ENCODE measurements around the gene MIF. TPM values are rescaled to one million over a fixed set of nuclear protein-coding genes. Genes with fewer than 3 reads are reported as not detected.

Gene MIF
- total RNA-seq, 4 donors from 2014 or later = 261 to 363 (median 313) TPM

DNA sequence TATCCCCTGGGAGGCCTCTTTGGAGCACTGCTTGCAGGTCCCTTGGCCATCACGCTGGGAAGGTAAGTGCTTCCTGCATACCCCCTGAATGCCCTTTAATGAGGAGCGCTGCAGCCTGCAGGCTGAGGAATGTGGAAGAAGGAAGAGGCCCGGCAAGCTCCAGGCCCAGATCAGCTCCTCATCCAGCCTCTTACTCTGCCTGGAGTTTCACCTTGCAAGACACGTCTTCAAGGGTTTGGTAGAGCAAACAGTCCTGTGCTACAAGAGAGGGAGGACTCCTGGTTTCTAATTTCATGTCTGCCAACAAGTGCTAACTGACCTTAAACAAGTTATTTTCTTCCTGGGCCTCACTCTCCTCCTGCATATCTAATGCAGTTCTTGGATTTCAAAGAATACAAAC is 25.6 kb upstream of the MIF start:
- H3K9me3 ChIP-seq = no peaks in the 10 kb centered on the region
- H3K27me3 ChIP-seq = no peaks in the 10 kb centered on the region
- H3K4me3 ChIP-seq = no peak overlapping the region
- DNase-seq (ENCODE audit: low spot score in 2 of 2) = no peak
- no peak overlapping the region for H3K27ac ChIP-seq
- peaks cover 19% of the 10 kb centered on the region for H3K36me3 ChIP-seq
- no peak for TF ChIP-seq POLR2AphosphoS5 (IDR thresholded peaks at IDR 0.05)
- 96% methylated on average over 3 of the region's 4 CpGs for WGBS
- H3K4me1 ChIP-seq = no peaks in the 10 kb centered on the region

DNA sequence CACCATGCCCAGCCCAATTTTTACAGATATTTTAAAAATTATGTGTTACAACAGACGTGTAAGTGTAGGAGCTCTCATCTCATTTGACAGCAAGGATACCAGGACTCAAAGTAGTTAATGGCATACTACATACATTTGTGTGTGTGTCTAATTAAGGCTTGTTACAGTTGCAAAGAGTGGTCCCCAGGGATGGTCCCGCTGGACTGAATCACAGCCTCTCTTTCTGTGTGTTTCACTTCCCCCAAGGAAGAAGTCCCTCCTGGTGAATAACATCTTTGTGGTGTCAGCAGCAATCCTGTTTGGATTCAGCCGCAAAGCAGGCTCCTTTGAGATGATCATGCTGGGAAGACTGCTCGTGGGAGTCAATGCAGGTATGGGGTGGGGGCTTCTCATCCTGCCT is 19.3 kb upstream of the MIF start:
- Histone ChIP-seq H3K9me3 (no peaks in the 10 kb centered on the region), H3K36me3 (peaks cover 6% of the 10 kb centered on the region), H3K27me3 (no peaks in the 10 kb centered on the region), H3K27ac (no peak overlapping the region), H3K4me1 (no peaks in the 10 kb centered on the region), H3K4me3 (no peak overlapping the region)
- WGBS = 87% methylated on average over 4 of the region's 4 CpGs
- no peak for TF ChIP-seq POLR2A (IDR thresholded peaks at IDR 0.05)
- TF ChIP-seq, protein P1, sequence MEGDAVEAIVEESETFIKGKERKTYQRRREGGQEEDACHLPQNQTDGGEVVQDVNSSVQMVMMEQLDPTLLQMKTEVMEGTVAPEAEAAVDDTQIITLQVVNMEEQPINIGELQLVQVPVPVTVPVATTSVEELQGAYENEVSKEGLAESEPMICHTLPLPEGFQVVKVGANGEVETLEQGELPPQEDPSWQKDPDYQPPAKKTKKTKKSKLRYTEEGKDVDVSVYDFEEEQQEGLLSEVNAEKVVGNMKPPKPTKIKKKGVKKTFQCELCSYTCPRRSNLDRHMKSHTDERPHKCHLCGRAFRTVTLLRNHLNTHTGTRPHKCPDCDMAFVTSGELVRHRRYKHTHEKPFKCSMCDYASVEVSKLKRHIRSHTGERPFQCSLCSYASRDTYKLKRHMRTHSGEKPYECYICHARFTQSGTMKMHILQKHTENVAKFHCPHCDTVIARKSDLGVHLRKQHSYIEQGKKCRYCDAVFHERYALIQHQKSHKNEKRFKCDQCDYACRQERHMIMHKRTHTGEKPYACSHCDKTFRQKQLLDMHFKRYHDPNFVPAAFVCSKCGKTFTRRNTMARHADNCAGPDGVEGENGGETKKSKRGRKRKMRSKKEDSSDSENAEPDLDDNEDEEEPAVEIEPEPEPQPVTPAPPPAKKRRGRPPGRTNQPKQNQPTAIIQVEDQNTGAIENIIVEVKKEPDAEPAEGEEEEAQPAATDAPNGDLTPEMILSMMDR (IDR thresholded peaks at IDR 0.05) = no peak
- TF ChIP-seq EP300 (IDR thresholded peaks at IDR 0.05) = no peak
- TF ChIP-seq POLR2AphosphoS5 (IDR thresholded peaks at IDR 0.05) = no peak
- no peak for DNase-seq (ENCODE audit: low spot score in 2 of 2)

DNA sequence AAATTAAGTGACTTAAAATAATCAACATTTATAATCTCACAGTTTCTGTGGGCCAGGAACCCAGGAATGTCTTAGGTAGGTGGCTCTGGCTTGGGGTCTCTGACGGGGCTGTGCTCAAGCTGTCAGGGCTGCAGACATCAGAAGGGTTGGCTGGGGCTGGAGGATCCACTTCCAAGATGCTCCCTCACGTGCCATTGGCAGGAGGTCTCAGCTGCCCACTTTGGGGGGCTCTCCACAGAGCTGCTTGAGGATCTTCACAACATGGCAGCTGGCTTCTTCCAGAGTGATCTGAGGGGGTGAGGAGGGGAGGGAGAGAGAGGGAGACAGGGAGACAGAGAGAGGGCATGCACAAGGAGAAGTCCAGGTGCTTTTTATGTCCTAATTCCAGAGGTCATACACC is 18.4 kb upstream of the MIF start:
- no peak for TF ChIP-seq POLR2A (IDR thresholded peaks at IDR 0.05)
- TF ChIP-seq POLR2AphosphoS5 (IDR thresholded peaks at IDR 0.05) = no peak
- TF ChIP-seq EP300 (IDR thresholded peaks at IDR 0.05) = no peak
- TF ChIP-seq, protein P1 (IDR thresholded peaks at IDR 0.05) = no peak
- H3K4me1 ChIP-seq = no peaks in the 10 kb centered on the region
- no peaks in the 10 kb centered on the region for H3K9me3 ChIP-seq
- peaks cover 5% of the 10 kb centered on the region for H3K36me3 ChIP-seq
- no peak overlapping the region for H3K27ac ChIP-seq
- no peak for DNase-seq (ENCODE audit: low spot score in 2 of 2)
- WGBS = 83% methylated on average over 2 of the region's 2 CpGs
- H3K27me3 ChIP-seq = no peaks in the 10 kb centered on the region
- H3K4me3 ChIP-seq = no peak overlapping the region

DNA sequence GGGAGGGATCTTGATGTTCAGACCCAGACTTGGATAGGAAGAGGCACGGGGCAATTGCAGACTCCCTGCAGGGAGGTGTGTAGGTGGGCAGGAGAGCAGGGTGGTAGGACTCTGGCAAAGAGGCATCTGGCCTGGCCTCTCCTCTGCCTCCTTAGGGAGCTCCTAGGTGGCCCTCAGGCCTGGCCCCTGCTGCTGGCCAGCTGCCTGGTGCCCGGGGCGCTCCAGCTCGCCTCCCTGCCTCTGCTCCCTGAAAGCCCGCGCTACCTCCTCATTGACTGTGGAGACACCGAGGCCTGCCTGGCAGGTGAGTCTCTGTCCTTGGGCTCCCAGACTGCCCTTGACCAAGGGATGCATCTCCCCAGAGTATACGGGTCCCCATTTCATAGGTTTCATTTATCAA is 16.6 kb upstream of the MIF start:
- no peaks in the 10 kb centered on the region for H3K4me1 ChIP-seq
- no peaks in the 10 kb centered on the region for H3K27me3 ChIP-seq
- no peak for DNase-seq (ENCODE audit: low spot score in 2 of 2)
- H3K36me3 ChIP-seq = peaks cover 5% of the 10 kb centered on the region
- H3K9me3 ChIP-seq = no peaks in the 10 kb centered on the region
- WGBS = 94% methylated on average over 3 of the region's 8 CpGs
- H3K27ac ChIP-seq = no peak overlapping the region
- no peak overlapping the region for H3K4me3 ChIP-seq
- no peak for TF ChIP-seq POLR2AphosphoS5 (IDR thresholded peaks at IDR 0.05)
- no peak for TF ChIP-seq EP300 (IDR thresholded peaks at IDR 0.05)

DNA sequence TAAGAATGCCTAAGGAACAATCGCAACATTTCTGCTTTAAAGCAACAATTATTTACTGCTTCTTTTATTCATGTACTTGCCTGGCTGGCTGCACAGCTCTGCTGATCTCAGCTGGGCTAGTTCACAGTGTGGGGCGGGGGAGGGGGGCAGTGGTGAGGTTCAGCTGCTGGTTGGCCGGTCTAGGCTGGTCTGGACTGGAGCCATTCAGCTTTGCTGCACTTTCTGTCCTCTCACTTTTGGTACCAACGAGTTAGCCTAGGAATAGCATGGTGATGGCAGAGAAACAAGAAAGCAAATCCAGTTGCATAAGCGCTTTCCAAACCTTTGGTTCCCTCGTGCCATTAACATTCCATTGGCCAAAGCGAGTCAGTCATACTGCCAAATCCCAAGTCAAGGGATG is 16.0 kb upstream of the MIF start:
- 91% methylated on average over 7 of the region's 7 CpGs for WGBS
- Histone ChIP-seq H3K4me3 (no peak overlapping the region), H3K9me3 (no peaks in the 10 kb centered on the region), H3K27me3 (no peaks in the 10 kb centered on the region), H3K27ac (no peak overlapping the region), H3K4me1 (no peaks in the 10 kb centered on the region), H3K36me3 (peaks cover 5% of the 10 kb centered on the region)
- DNase-seq (ENCODE audit: low spot score in 2 of 2) = no peak
- TF ChIP-seq EP300 (IDR thresholded peaks at IDR 0.05) = no peak
- TF ChIP-seq POLR2AphosphoS5 (IDR thresholded peaks at IDR 0.05) = no peak
- no peak for TF ChIP-seq POLR2A (IDR thresholded peaks at IDR 0.05)
- TF ChIP-seq, protein P1 (IDR thresholded peaks at IDR 0.05) = no peak

DNA sequence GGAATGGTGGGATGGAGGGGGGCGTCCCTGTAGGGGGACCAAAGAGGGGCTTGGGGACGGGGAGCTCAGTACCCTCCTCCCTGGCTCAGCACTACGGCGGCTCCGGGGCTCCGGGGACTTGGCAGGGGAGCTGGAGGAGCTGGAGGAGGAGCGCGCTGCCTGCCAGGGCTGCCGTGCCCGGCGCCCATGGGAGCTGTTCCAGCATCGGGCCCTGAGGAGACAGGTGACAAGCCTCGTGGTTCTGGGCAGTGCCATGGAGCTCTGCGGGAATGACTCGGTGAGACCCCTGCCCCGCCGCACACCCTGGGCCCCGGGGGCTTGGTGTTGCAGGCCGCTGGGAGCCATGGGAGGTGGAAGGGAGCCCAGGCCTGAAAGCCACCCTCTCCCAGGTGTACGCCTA is 11.8 kb upstream of the MIF start:
- no peak for TF ChIP-seq POLR2A (IDR thresholded peaks at IDR 0.05)
- TF ChIP-seq, protein P1 (IDR thresholded peaks at IDR 0.05) = no peak
- TF ChIP-seq POLR2AphosphoS5 (IDR thresholded peaks at IDR 0.05) = no peak
- no peak for TF ChIP-seq EP300 (IDR thresholded peaks at IDR 0.05)
- Histone ChIP-seq H3K4me1 (no peaks in the 10 kb centered on the region), H3K9me3 (no peaks in the 10 kb centered on the region), H3K27me3 (no peaks in the 10 kb centered on the region), H3K27ac (no peak overlapping the region), H3K4me3 (no peak overlapping the region), H3K36me3 (peaks cover 4% of the 10 kb centered on the region)
- WGBS = 69% methylated on average over 18 of the region's 20 CpGs
- no peak for DNase-seq (ENCODE audit: low spot score in 2 of 2)

Measured in suprapubic skin (tissue), 4 donors.